K562 (cell line): ENCODE data around the gene OXNAD1. TPM values are rescaled to one million over a fixed set of nuclear protein-coding genes. Genes with fewer than 3 reads are reported as not detected.
A peak's percentile ranks its signal among the peaks of the same experiment; 100 is the strongest.

Experiments used
- CHCHD3 ChIP-seq: fragments of 250-450 bp; sonication (Bioruptor Pico); IDR thresholded peaks from 2 replicates; pipeline ENCODE4 v2.1.2; 2022; ENCODE audit warnings: mild to moderate bottlenecking
- LEF1 ChIP-seq: fragments of 450-650 bp; IDR thresholded peaks from 2 replicates; pipeline ENCODE4 v1.6.1; 2016; ENCODE audit warnings: mild to moderate bottlenecking
- NFE2 ChIP-seq: IDR thresholded peaks from 2 replicates; pipeline ENCODE4 v1.6.1; 2014; ENCODE audit warnings: antibody characterized with exemption, low read depth
- PML ChIP-seq: IDR thresholded peaks from 2 replicates; pipeline ENCODE4 v1.6.1; 2012; ENCODE audit warnings: low read length, inconsistent platforms
- STAT5A ChIP-seq: IDR thresholded peaks from 2 replicates; pipeline ENCODE4 v1.6.1; 2012; ENCODE audit warnings: low read length, inconsistent platforms, borderline replicate concordance
- polyA plus RNA-seq, 8 experiments: library from polyadenylated mRNA; depleted of rRNA in 4 of 8; stranded (reverse) in 5 of 8; unstranded in 3 of 8; fragments of >200 nt; fragmentation: Nextera tagmentation in 2 of 8; fragmentation: Illumina TruSeq in 1 of 8; extraction: Ambion mirVana in 2 of 8; extraction: Trizol in 1 of 8; gene quantifications; 2 replicates each; pipeline versions ENCODE4 v1.2.1 to v1.2.3, GENCODE V29; 2011 to 2014; ENCODE audit warnings: inconsistent platforms in 1 of 8, missing spikeins in 1 of 8
- total RNA-seq, 7 experiments: library from RNA; depleted of rRNA in 6 of 7; stranded (reverse); fragments of >200 nt in 6 of 7; fragmentation: Illumina TruSeq in 2 of 7; extraction: Trizol in 2 of 7; gene quantifications; 2 replicates each; pipeline versions ENCODE4 v1.2.1 to v1.2.3, GENCODE V29; 2011 to 2021; ENCODE audit warnings: low replicate concordance in 1 of 7
- TF ChIP-seq, protein P1 (sequence below), 2 experiments: fragments of 450-650 bp; IDR thresholded peaks; 2 replicates each; pipeline ENCODE4 v1.6.1; 2016; ENCODE audit warnings: mild to moderate bottlenecking in 2 of 2, borderline replicate concordance in 1 of 2, low read depth in 1 of 2, moderate library complexity in 1 of 2
- TF ChIP-seq, protein P2 (sequence below), 2 experiments: fragments of 450-650 bp in 1 of 2; sonication (generic) in 1 of 2; formaldehyde crosslinking in 1 of 2; IDR thresholded peaks; 2 replicates each; pipeline versions ENCODE4 v1.7.1 to v1.9.0; 2016 to 2022; ENCODE audit warnings: inconsistent platforms in 1 of 2, mild to moderate bottlenecking in 1 of 2, missing genetic modification reagents in 1 of 2
- TF ChIP-seq, protein P3 (sequence below): sonication (generic); formaldehyde crosslinking; IDR thresholded peaks from 2 replicates; pipeline ENCODE4 v1.8.0; 2023; ENCODE audit warnings: mild to moderate bottlenecking, missing genetic modification reagents

Gene OXNAD1
- total and polyA plus RNA-seq, 9 of the 15 experiments (the other 6 are each of a cell fraction or from before 2014, with no cell fraction given) = 12.8 to 44.4 (median 41.1) TPM

DNA sequence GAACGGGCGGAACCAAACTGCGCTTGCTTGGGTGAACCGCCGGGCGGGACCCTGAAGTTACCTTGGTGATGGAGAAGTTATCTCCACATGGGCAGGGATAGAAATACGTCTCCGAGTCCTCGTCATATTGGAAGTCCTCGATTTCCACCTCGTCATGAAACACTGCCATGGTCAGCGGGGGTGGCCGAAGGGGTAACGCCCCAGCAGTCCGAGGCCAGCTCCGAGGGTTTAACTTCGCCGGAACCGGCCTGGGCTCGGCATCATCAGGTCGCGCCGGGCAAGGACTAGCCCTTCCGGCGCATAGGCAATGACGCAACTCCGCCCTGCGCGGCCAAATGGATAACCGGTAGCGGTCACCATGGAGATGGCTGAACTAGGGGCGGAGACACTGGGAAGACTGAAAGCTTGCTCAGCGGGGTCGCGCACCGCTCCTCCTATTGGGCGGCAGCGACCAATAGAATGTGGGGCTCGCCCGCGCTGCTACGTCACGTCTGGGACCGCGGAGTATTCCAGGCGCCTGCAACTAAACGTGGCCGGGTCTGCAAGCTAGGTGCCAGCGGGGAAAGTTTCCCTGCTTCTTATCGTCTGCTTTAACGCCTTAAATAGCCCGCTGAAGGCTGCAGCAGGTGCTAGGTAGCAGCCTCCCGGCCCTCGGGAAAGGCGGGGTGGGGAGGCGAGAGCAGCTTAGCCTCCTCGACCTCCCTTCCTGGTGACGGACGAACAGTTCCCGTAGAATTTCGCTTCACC, at the start of gene OXNAD1, which contains the start of gene DPH3 (continued):
- TF ChIP-seq, protein P1, sequence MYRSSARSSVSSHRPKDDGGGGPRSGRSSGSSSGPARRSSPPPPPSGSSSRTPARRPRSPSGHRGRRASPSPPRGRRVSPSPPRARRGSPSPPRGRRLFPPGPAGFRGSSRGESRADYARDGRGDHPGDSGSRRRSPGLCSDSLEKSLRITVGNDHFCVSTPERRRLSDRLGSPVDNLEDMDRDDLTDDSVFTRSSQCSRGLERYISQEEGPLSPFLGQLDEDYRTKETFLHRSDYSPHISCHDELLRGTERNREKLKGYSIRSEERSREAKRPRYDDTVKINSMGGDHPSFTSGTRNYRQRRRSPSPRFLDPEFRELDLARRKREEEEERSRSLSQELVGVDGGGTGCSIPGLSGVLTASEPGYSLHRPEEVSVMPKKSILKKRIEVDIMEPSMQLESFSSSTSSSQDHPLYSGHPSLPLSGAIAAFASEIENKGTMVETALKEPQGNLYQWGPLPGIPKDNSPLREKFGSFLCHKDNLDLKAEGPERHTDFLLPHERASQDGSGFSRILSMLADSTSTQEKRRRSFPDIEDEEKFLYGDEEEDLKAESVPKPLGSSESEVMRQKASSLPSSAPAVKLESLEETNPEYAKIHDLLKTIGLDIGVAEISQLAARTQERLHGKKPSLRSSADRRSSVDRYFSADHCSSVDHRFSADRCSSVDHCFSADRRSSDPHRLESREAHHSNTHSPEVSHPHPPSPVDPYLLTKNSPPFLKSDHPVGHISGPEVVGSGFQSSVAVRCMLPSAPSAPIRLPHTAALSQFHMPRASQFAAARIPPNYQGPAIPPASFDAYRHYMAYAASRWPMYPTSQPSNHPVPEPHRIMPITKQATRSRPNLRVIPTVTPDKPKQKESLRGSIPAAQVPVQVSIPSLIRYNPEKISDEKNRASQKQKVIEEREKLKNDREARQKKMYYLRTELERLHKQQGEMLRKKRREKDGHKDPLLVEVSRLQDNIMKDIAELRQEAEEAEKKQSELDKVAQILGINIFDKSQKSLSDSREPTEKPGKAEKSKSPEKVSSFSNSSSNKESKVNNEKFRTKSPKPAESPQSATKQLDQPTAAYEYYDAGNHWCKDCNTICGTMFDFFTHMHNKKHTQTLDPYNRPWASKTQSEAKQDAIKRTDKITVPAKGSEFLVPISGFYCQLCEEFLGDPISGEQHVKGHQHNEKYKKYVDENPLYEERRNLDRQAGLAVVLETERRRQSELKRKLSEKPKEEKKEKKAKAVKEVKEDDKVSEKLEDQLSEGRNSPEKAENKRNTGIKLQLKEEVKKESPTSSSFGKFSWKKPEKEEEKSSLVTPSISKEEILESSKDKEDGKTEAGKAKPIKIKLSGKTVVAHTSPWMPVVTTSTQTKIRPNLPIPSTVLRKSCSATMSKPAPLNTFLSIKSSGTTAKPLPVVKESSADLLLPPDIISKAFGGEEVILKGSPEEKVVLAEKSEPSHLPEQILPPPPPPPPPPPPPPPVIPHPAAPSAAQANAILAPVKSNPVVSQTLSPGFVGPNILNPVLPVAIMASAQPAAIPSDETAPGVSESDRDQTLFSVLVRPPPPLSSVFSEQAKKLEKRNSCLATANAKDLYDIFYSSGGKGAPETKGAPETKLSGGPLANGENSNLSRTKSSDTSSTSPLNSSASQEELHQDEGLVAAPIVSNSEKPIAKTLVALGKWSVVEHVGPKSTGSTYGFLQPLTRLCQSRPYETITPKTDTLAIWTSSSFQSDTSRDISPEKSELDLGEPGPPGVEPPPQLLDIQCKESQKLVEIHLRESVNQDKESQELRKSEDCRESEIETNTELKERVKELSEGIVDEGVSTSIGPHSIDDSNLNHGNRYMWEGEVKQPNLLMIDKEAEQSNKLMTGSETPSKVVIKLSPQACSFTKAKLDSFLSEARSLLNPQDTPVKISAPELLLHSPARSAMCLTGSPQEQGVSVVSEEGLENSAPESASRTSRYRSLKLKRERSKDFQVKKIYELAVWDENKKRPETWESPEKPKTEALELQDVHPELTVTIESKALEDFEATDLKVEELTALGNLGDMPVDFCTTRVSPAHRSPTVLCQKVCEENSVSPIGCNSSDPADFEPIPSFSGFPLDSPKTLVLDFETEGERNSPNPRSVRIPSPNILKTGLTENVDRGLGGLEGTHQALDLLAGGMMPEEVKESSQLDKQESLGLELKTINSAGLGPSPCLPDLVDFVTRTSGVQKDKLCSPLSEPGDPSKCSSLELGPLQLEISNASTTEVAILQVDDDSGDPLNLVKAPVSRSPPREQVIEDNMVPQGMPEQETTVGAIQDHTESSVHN (IDR thresholded peaks at IDR 0.05; ENCODE audit: borderline replicate concordance in 1 of 2, low read depth in 1 of 2) = no peak
- TF ChIP-seq, protein P2, sequence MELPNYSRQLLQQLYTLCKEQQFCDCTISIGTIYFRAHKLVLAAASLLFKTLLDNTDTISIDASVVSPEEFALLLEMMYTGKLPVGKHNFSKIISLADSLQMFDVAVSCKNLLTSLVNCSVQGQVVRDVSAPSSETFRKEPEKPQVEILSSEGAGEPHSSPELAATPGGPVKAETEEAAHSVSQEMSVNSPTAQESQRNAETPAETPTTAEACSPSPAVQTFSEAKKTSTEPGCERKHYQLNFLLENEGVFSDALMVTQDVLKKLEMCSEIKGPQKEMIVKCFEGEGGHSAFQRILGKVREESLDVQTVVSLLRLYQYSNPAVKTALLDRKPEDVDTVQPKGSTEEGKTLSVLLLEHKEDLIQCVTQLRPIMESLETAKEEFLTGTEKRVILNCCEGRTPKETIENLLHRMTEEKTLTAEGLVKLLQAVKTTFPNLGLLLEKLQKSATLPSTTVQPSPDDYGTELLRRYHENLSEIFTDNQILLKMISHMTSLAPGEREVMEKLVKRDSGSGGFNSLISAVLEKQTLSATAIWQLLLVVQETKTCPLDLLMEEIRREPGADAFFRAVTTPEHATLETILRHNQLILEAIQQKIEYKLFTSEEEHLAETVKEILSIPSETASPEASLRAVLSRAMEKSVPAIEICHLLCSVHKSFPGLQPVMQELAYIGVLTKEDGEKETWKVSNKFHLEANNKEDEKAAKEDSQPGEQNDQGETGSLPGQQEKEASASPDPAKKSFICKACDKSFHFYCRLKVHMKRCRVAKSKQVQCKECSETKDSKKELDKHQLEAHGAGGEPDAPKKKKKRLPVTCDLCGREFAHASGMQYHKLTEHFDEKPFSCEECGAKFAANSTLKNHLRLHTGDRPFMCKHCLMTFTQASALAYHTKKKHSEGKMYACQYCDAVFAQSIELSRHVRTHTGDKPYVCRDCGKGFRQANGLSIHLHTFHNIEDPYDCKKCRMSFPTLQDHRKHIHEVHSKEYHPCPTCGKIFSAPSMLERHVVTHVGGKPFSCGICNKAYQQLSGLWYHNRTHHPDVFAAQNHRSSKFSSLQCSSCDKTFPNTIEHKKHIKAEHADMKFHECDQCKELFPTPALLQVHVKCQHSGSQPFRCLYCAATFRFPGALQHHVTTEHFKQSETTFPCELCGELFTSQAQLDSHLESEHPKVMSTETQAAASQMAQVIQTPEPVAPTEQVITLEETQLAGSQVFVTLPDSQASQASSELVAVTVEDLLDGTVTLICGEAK (IDR thresholded peaks at IDR 0.05) = peak; percentile 98
- TF ChIP-seq, protein P2 (CRISPR knock-in tag; IDR thresholded peaks at IDR 0.05) = no peak
- TF ChIP-seq CHCHD3 (CRISPR knock-in tag) (no peak), PML (peak; percentile 57), LEF1 (no peak), NFE2 (no peak; the same call in 1 of the 2 replicates), STAT5A (no peak; the same call in 1 of the 2 replicates)
- TF ChIP-seq, protein P3, sequence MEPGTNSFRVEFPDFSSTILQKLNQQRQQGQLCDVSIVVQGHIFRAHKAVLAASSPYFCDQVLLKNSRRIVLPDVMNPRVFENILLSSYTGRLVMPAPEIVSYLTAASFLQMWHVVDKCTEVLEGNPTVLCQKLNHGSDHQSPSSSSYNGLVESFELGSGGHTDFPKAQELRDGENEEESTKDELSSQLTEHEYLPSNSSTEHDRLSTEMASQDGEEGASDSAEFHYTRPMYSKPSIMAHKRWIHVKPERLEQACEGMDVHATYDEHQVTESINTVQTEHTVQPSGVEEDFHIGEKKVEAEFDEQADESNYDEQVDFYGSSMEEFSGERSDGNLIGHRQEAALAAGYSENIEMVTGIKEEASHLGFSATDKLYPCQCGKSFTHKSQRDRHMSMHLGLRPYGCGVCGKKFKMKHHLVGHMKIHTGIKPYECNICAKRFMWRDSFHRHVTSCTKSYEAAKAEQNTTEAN (CRISPR knock-in tag) = no peak
